ENCODE results near the gene ENAM. TPM values are rescaled to one million over a fixed set of nuclear protein-coding genes. Genes with fewer than 3 reads are reported as not detected.
A peak's percentile ranks its signal among the peaks of the same experiment; 100 is the strongest.
"Not testable (repeated sequence)": the region's sequence is repeated elsewhere in the genome, so short reads cannot be mapped to it uniquely, and the experiment has no call there.

The ENAM gene
- total RNA-seq, 2 donors from 2014 or later = 0.09 to 2.1 TPM

- Histone ChIP-seq H3K9me3 (no peaks in the 10 kb centered on the region), H3K4me3 (peak overlapping the region; percentile 65 to 82), H3K36me3 (no peaks in the 10 kb centered on the region), H3K4me1 (replicated peaks) (peaks cover 6% of the 10 kb centered on the region), H3K27ac (peak overlapping the region; percentile 88 to 95), H3K27me3 (replicated peaks; ENCODE audit: insufficient read depth) (no peaks in the 10 kb centered on the region)
- no peak for DNase-seq (ENCODE audit: low spot score)
- intact Hi-C loops (cut with DNase I) = loop anchor here (10.0 kb wide), 1 partner anchor 147 kb away; the partner anchor contains the start of gene GRSF1
- WGBS = 69% methylated on average over 13 of the region's 13 CpGs
- no peak for TF ChIP-seq POLR2AphosphoS5 (IDR thresholded peaks at IDR 0.05)
- TF ChIP-seq POLR2A (IDR thresholded peaks at IDR 0.05) = no peak
- TF ChIP-seq CTCF (IDR thresholded peaks at IDR 0.05) = no peak
These were observed 58.8 kb downstream of the ENAM start for GRCh38 chr4:70687392-70687791.

GRCh38 chr4:70687821-70688794 is 59.6 kb downstream of the ENAM start, which contains the start of gene UTP3:
Gene UTP3 (plus strand): TSS chr4:70688532. CDS start chr4:70688678, 146 bp downstream.
- H3K36me3 ChIP-seq = no peaks in the 10 kb centered on the region
- no peaks in the 10 kb centered on the region for H3K27me3 ChIP-seq (replicated peaks; ENCODE audit: insufficient read depth)
- TF ChIP-seq CTCF (IDR thresholded peaks at IDR 0.05) (peak; percentile 92 to 98 (median 97)), POLR2AphosphoS5 (IDR thresholded peaks at IDR 0.05) (peak; percentile 98), POLR2A (IDR thresholded peaks at IDR 0.05) (peak; percentile 51)
- 1% methylated on average over 70 of the region's 70 CpGs for WGBS
- intact Hi-C loops (cut with DNase I) = loop anchor here (2.0 to 10.0 kb wide), 2 partner anchors 17 to 147 kb away; partner anchors contain the start of gene GRSF1
- peak; percentile 95 for DNase-seq (ENCODE audit: low spot score)
- H3K4me1 ChIP-seq (replicated peaks) = peaks cover 6% of the 10 kb centered on the region
- H3K4me3 ChIP-seq = peak within 1 kb of the TSS; percentile 65 to 82
- H3K9me3 ChIP-seq = no peaks in the 10 kb centered on the region
- H3K27ac ChIP-seq = peak within 1 kb of the TSS; percentile 88 to 95

GRCh38 chr4:70688795-70689231 is 60.3 kb downstream of the ENAM start:
- intact Hi-C loops (cut with DNase I) = loop anchor here (2.0 to 10.0 kb wide), 2 partner anchors 16 to 146 kb away; partner anchors contain the start of gene GRSF1
- no peak for DNase-seq (ENCODE audit: low spot score)
- under 1% methylated on average over 19 of the region's 19 CpGs for WGBS
- TF ChIP-seq POLR2AphosphoS5 (IDR thresholded peaks at IDR 0.05) (no peak), POLR2A (IDR thresholded peaks at IDR 0.05) (no peak), CTCF (IDR thresholded peaks at IDR 0.05) (no peak)
- Histone ChIP-seq H3K27me3 (replicated peaks; ENCODE audit: insufficient read depth) (no peaks in the 10 kb centered on the region), H3K4me1 (replicated peaks) (peaks cover 6% of the 10 kb centered on the region), H3K27ac (peak overlapping the region; percentile 88 to 95), H3K4me3 (peak overlapping the region; percentile 65 to 82), H3K36me3 (no peaks in the 10 kb centered on the region), H3K9me3 (no peaks in the 10 kb centered on the region)

GRCh38 chr4:70691661-70692060 is 63.1 kb downstream of the ENAM start:
- Histone ChIP-seq H3K9me3 (no peaks in the 10 kb centered on the region), H3K4me3 (no peak overlapping the region), H3K4me1 (replicated peaks) (peaks cover 6% of the 10 kb centered on the region), H3K27me3 (replicated peaks; ENCODE audit: insufficient read depth) (no peaks in the 10 kb centered on the region), H3K27ac (no peak overlapping the region), H3K36me3 (no peaks in the 10 kb centered on the region)
- TF ChIP-seq POLR2AphosphoS5 (IDR thresholded peaks at IDR 0.05) (no peak), POLR2A (IDR thresholded peaks at IDR 0.05) (no peak), CTCF (IDR thresholded peaks at IDR 0.05) (no peak)
- 81% methylated on average over 1 of the region's 1 CpG for WGBS
- DNase-seq (ENCODE audit: low spot score) = no peak
- intact Hi-C loops (cut with DNase I) = no loop called here

- H3K36me3 ChIP-seq; intact Hi-C loops (cut with DNase I); DNase-seq (ENCODE audit: low spot score); H3K27ac ChIP-seq; H3K4me1 ChIP-seq (replicated peaks); H3K4me3 ChIP-seq; H3K9me3 ChIP-seq; H3K27me3 ChIP-seq (replicated peaks; ENCODE audit: insufficient read depth): not testable (repeated sequence)
- 95% methylated on average over 7 of the region's 7 CpGs for WGBS
These were observed 66.1 kb downstream of the ENAM start for GRCh38 chr4:70694633-70695032.

Measured in prostate gland (tissue), 2 donors.